IgD-negative memory B cell (primary cell): ENCODE data around the gene VWA7. TPM values are rescaled to one million over a fixed set of nuclear protein-coding genes. Genes with fewer than 3 reads are reported as not detected.
A peak's percentile ranks its signal among the peaks of the same experiment; 100 is the strongest.

Experiments
- H3K27ac Mint-ChIP-seq, 3 donors: one replicate each; pipeline ENCODE4 v1.8.0; 2020 to 2022; ENCODE audit warnings: mild to moderate bottlenecking in 3 of 3, mixed read lengths in 3 of 3, moderate library complexity in 1 of 3
- H3K27me3 Mint-ChIP-seq: one replicate; pipeline ENCODE4 v1.8.0; 2021; ENCODE audit warnings: mixed read lengths
- H3K36me3 Mint-ChIP-seq: one replicate; pipeline ENCODE4 v1.8.0; 2020; ENCODE audit warnings: mild to moderate bottlenecking, mixed read lengths
- H3K4me1 Mint-ChIP-seq, 3 donors: one replicate each; pipeline ENCODE4 v1.8.0; 2020 to 2022; ENCODE audit warnings: mixed read lengths in 3 of 3, mild to moderate bottlenecking in 1 of 3
- H3K4me3 Mint-ChIP-seq, 4 donors: one replicate each; pipeline ENCODE4 v1.8.0; 2020 to 2022; ENCODE audit warnings: mild to moderate bottlenecking in 4 of 4, mixed read lengths in 4 of 4, moderate library complexity in 3 of 4
- H3K9me3 Mint-ChIP-seq, 3 donors: one replicate each; pipeline ENCODE4 v1.8.0; 2020 to 2021; ENCODE audit warnings: mixed read lengths in 3 of 3, mild to moderate bottlenecking in 1 of 3
- polyA plus RNA-seq: library from polyadenylated mRNA; unstranded; fragments of 300-500 nt; fragmentation: Illumina TruSeq; gene quantifications from one replicate; pipeline ENCODE4 v1.2.3, GENCODE V29; 2021

Gene VWA7
- polyA plus RNA-seq, 1 donor from 2014 or later, result 2.6 TPM

GRCh38 chr6:31776485-31776988 is 591 bp downstream of the VWA7 start:
- Mint-ChIP-seq H3K27me3 (no peaks in the 10 kb centered on the region), H3K9me3 (no peaks in the 10 kb centered on the region), H3K4me1 (peaks cover 0 to 13% (median 11%) of the 10 kb centered on the region in 3 donors), H3K36me3 (no peaks in the 10 kb centered on the region), H3K27ac (peak overlapping the region; percentile 81 to 84 (median 81)), H3K4me3 (peak overlapping the region in 3 of 4 donors; percentile 61 to 80 (median 69))

- Mint-ChIP-seq H3K27me3 (no peaks in the 10 kb centered on the region), H3K9me3 (no peaks in the 10 kb centered on the region), H3K4me3 (peak overlapping the region in 2 of 4 donors; percentile 69), H3K4me1 (peaks cover 0 to 15% (median 11%) of the 10 kb centered on the region in 3 donors), H3K27ac (peak overlapping the region; percentile 81 to 89 (median 84)), H3K36me3 (no peaks in the 10 kb centered on the region)
Measured at GRCh38 chr6:31775633-31776484, 1.3 kb downstream of the VWA7 start.

GRCh38 chr6:31775184-31775583 is 1.9 kb downstream of the VWA7 start:
- peaks cover 0 to 15% (median 11%) of the 10 kb centered on the region in 3 donors for H3K4me1 Mint-ChIP-seq
- no peak overlapping the region for H3K27ac Mint-ChIP-seq
- H3K9me3 Mint-ChIP-seq, result no peaks in the 10 kb centered on the region
- peak overlapping the region in 1 of 4 donors; percentile 69 for H3K4me3 Mint-ChIP-seq
- no peaks in the 10 kb centered on the region for H3K27me3 Mint-ChIP-seq
- H3K36me3 Mint-ChIP-seq, result no peaks in the 10 kb centered on the region

- Mint-ChIP-seq H3K4me3 (no peak overlapping the region), H3K36me3 (no peaks in the 10 kb centered on the region), H3K27ac (peak overlapping the region in 1 of 3 donors; percentile 32), H3K9me3 (no peaks in the 10 kb centered on the region), H3K27me3 (no peaks in the 10 kb centered on the region), H3K4me1 (peaks cover 0 to 14% (median 13%) of the 10 kb centered on the region in 3 donors)
Measured at GRCh38 chr6:31771992-31772358, 5.2 kb downstream of the VWA7 start.

GRCh38 chr6:31770860-31771259 is 6.3 kb downstream of the VWA7 start:
- peaks cover 0 to 10% (median 7%) of the 10 kb centered on the region in 3 donors for H3K4me1 Mint-ChIP-seq
- no peaks in the 10 kb centered on the region for H3K27me3 Mint-ChIP-seq
- no peaks in the 10 kb centered on the region for H3K36me3 Mint-ChIP-seq
- peak overlapping the region in 1 of 3 donors; percentile 88 for H3K27ac Mint-ChIP-seq
- H3K9me3 Mint-ChIP-seq, result no peaks in the 10 kb centered on the region
- H3K4me3 Mint-ChIP-seq, result no peak overlapping the region

GRCh38 chr6:31769684-31770371 is 7.3 kb downstream of the VWA7 start:
- no peaks in the 10 kb centered on the region for H3K9me3 Mint-ChIP-seq
- H3K4me3 Mint-ChIP-seq, result no peak overlapping the region
- no peaks in the 10 kb centered on the region for H3K36me3 Mint-ChIP-seq
- no peaks in the 10 kb centered on the region for H3K27me3 Mint-ChIP-seq
- peaks cover 0 to 8% (median 5%) of the 10 kb centered on the region in 3 donors for H3K4me1 Mint-ChIP-seq
- H3K27ac Mint-ChIP-seq, result no peak overlapping the region

GRCh38 chr6:31768363-31769257 is 8.5 kb downstream of the VWA7 start:
- Mint-ChIP-seq H3K4me3 (no peak overlapping the region), H3K9me3 (no peaks in the 10 kb centered on the region), H3K27ac (peak overlapping the region in 1 of 3 donors; percentile 57), H3K27me3 (no peaks in the 10 kb centered on the region), H3K36me3 (no peaks in the 10 kb centered on the region), H3K4me1 (peaks cover 0 to 8% (median 5%) of the 10 kb centered on the region in 3 donors)

- Mint-ChIP-seq H3K36me3 (no peaks in the 10 kb centered on the region), H3K4me1 (peaks cover 0 to 6% (median 5%) of the 10 kb centered on the region in 3 donors), H3K9me3 (no peaks in the 10 kb centered on the region), H3K27ac (no peak overlapping the region), H3K4me3 (no peak overlapping the region), H3K27me3 (no peaks in the 10 kb centered on the region)
Measured at GRCh38 chr6:31767096-31767645, 10.0 kb downstream of the VWA7 start.

GRCh38 chr6:31765910-31766794 is 11.0 kb downstream of the VWA7 start:
- H3K9me3 Mint-ChIP-seq, result no peaks in the 10 kb centered on the region
- no peaks in the 10 kb centered on the region for H3K27me3 Mint-ChIP-seq
- peak overlapping the region in 1 of 4 donors; percentile 49 for H3K4me3 Mint-ChIP-seq
- no peak overlapping the region for H3K27ac Mint-ChIP-seq
- peaks cover 0 to 5% (median 4%) of the 10 kb centered on the region in 3 donors for H3K4me1 Mint-ChIP-seq
- H3K36me3 Mint-ChIP-seq, result no peaks in the 10 kb centered on the region

- no peak overlapping the region for H3K4me3 Mint-ChIP-seq
- H3K27me3 Mint-ChIP-seq, result no peaks in the 10 kb centered on the region
- no peaks in the 10 kb centered on the region for H3K9me3 Mint-ChIP-seq
- H3K4me1 Mint-ChIP-seq, result peaks cover 0 to 5% (median 4%) of the 10 kb centered on the region in 3 donors
- no peak overlapping the region for H3K27ac Mint-ChIP-seq
- no peaks in the 10 kb centered on the region for H3K36me3 Mint-ChIP-seq
Measured at GRCh38 chr6:31765559-31765909, 11.6 kb downstream of the VWA7 start.

GRCh38 chr6:31764198-31764597 is 12.9 kb downstream of the VWA7 start:
- H3K9me3 Mint-ChIP-seq, result no peaks in the 10 kb centered on the region
- no peaks in the 10 kb centered on the region for H3K27me3 Mint-ChIP-seq
- H3K27ac Mint-ChIP-seq, result no peak overlapping the region
- H3K4me1 Mint-ChIP-seq, result no peaks in the 10 kb centered on the region
- no peak overlapping the region for H3K4me3 Mint-ChIP-seq
- H3K36me3 Mint-ChIP-seq, result peaks cover 7% of the 10 kb centered on the region

GRCh38 chr6:31763619-31763940 is 13.5 kb downstream of the VWA7 start:
- H3K27ac Mint-ChIP-seq, result no peak overlapping the region
- H3K4me3 Mint-ChIP-seq, result no peak overlapping the region
- H3K27me3 Mint-ChIP-seq, result no peaks in the 10 kb centered on the region
- no peaks in the 10 kb centered on the region for H3K9me3 Mint-ChIP-seq
- H3K36me3 Mint-ChIP-seq, result peaks cover 7% of the 10 kb centered on the region
- H3K4me1 Mint-ChIP-seq, result no peaks in the 10 kb centered on the region

- no peaks in the 10 kb centered on the region for H3K27me3 Mint-ChIP-seq
- no peak overlapping the region for H3K27ac Mint-ChIP-seq
- H3K36me3 Mint-ChIP-seq, result peaks cover 9% of the 10 kb centered on the region
- no peak overlapping the region for H3K4me3 Mint-ChIP-seq
- no peaks in the 10 kb centered on the region for H3K9me3 Mint-ChIP-seq
- H3K4me1 Mint-ChIP-seq, result no peaks in the 10 kb centered on the region
Measured at GRCh38 chr6:31762878-31763618, 14.1 kb downstream of the VWA7 start.
